Subcutaneous abdominal adipose tissue (tissue), 5 donors: ENCODE measurements around the gene MMS19.

Experiments used
- H3K27ac ChIP-seq: one replicate; pipeline ENCODE4 v1.7.0; 2013; ENCODE audit warnings: low read depth, mild to moderate bottlenecking, inconsistent platforms, low read length, moderate library complexity
- H3K27me3 ChIP-seq, 5 donors: one replicate each; pipeline ENCODE4 v1.7.0; 2013; ENCODE audit warnings: low read length in 5 of 5, inconsistent platforms in 1 of 5; ENCODE audit not compliant: control insufficient read depth in 5 of 5, insufficient read depth in 4 of 5
- H3K36me3 ChIP-seq, 5 donors: one replicate each; pipeline ENCODE4 v1.7.0; 2013; ENCODE audit warnings: low read length in 5 of 5; ENCODE audit not compliant: control insufficient read depth in 5 of 5, insufficient read depth in 5 of 5
- H3K4me1 ChIP-seq, 5 donors: one replicate each; pipeline ENCODE4 v1.7.0; 2013; ENCODE audit warnings: low read length in 5 of 5, mild to moderate bottlenecking in 3 of 5, moderate library complexity in 1 of 5; ENCODE audit not compliant: control insufficient read depth in 5 of 5, insufficient read depth in 5 of 5
- H3K4me3 ChIP-seq, 5 donors: one replicate each; pipeline ENCODE4 v1.7.0; 2013; ENCODE audit warnings: low read length in 5 of 5, low read depth in 1 of 5
- H3K9ac ChIP-seq, 5 donors: one replicate each; pipeline ENCODE4 v1.7.0; 2013; ENCODE audit warnings: low read length in 5 of 5, mild to moderate bottlenecking in 4 of 5, moderate library complexity in 3 of 5
- H3K9me3 ChIP-seq, 5 donors: one replicate each; pipeline ENCODE4 v1.7.0; 2013; ENCODE audit warnings: low read length in 5 of 5; ENCODE audit not compliant: control insufficient read depth in 5 of 5
- donor health status: healthy.
- donor health status: healthy.
- donor health status: healthy.
- donor health status: healthy.
- donor health status: healthy.

The MMS19 gene

DNA sequence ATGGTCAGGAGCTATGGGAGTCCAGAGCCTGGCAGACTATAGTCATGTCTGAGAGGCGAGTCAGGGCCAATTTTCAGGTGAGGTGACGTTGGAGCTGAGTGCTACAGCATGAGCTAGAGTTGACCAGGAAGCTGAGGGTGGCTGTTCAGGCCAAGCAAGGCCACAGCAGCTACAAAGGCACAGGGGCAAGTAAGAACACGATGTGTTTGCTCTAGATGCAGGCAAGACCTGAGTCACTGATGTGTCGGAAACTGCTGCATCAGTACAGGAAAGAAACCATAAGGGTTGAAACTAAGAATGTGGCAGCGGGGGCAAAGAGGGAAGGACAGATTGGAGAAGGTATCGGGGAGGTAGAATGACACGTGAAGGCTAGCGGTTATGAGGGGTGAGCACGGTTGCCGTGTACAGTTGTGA lies 85.3 kb downstream of the MMS19 start:
- Histone ChIP-seq H3K27me3 (no peaks in the 10 kb centered on the region), H3K4me3 (no peak overlapping the region), H3K9me3 (no peaks in the 10 kb centered on the region), H3K9ac (no peak overlapping the region), H3K27ac (no peak overlapping the region), H3K4me1 (peaks cover 0 to 1% (median 0%) of the 10 kb centered on the region in 5 donors), H3K36me3 (no peaks in the 10 kb centered on the region)

DNA sequence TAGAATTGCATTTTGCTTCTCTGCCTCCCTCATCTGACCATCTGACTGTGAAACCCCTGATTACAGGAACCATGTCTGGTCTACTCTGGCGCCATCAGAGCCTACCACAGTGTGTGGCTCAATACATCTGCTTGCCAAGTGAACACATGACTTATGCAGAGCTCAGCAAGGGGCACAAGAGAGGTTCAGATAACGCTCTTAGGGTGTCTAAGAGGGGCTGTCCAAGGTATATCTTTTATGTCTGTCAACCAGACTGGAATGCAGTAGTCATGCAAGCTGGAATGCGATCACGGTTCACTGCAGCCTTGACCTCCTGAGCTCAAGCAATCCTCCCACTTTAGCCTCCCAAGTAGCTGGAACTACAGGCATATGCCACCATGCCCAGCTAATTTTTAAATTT lies 86.8 kb downstream of the MMS19 start:
- Histone ChIP-seq H3K4me3 (no peak overlapping the region), H3K27ac (no peak overlapping the region), H3K9ac (no peak overlapping the region), H3K9me3 (no peaks in the 10 kb centered on the region), H3K36me3 (no peaks in the 10 kb centered on the region), H3K4me1 (peaks cover 4 to 12% (median 8%) of the 10 kb centered on the region in 5 donors), H3K27me3 (no peaks in the 10 kb centered on the region)

DNA sequence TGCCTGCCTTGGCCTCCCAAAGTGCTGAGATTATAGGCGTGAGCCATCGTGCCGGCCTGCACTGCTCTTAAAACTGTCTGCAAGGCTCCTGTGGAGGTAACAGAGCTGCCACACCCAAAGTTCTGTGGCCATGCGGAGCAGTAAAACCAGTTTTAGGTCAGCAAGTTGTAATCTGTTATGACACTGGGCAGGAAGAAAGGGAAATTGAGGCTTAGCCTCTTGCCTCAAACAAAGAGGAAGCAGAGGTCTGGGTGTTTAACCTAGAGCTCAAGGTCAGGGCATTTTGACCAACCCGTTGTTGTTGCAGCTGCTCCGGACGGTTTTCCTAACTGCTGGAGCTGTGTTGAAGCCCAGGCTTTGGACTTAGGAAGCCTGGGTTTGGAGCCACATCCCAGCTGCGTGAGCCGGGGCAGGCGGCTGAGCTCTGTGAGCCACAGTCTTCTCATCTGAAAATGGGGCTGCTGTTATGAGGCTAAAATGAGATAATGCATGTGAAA lies 89.7 kb downstream of the MMS19 start:
- Histone ChIP-seq H3K4me3 (no peak overlapping the region), H3K4me1 (peaks cover 4 to 18% (median 8%) of the 10 kb centered on the region in 5 donors), H3K9me3 (no peaks in the 10 kb centered on the region), H3K27me3 (no peaks in the 10 kb centered on the region), H3K36me3 (no peaks in the 10 kb centered on the region), H3K27ac (no peak overlapping the region), H3K9ac (no peak overlapping the region)
